ENCODE results near the gene ZNF26. TPM values are rescaled to one million over a fixed set of nuclear protein-coding genes. Genes with fewer than 3 reads are reported as not detected.

Gene ZNF26, protein sequence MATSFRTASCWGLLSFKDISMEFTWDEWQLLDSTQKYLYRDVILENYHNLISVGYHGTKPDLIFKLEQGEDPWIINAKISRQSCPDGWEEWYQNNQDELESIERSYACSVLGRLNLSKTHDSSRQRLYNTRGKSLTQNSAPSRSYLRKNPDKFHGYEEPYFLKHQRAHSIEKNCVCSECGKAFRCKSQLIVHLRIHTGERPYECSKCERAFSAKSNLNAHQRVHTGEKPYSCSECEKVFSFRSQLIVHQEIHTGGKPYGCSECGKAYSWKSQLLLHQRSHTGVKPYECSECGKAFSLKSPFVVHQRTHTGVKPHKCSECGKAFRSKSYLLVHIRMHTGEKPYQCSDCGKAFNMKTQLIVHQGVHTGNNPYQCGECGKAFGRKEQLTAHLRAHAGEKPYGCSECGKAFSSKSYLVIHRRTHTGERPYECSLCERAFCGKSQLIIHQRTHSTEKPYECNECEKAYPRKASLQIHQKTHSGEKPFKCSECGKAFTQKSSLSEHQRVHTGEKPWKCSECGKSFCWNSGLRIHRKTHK
- total RNA-seq = 10 to 100 TPM; 20.3 to 21.8 TPM

DNA sequence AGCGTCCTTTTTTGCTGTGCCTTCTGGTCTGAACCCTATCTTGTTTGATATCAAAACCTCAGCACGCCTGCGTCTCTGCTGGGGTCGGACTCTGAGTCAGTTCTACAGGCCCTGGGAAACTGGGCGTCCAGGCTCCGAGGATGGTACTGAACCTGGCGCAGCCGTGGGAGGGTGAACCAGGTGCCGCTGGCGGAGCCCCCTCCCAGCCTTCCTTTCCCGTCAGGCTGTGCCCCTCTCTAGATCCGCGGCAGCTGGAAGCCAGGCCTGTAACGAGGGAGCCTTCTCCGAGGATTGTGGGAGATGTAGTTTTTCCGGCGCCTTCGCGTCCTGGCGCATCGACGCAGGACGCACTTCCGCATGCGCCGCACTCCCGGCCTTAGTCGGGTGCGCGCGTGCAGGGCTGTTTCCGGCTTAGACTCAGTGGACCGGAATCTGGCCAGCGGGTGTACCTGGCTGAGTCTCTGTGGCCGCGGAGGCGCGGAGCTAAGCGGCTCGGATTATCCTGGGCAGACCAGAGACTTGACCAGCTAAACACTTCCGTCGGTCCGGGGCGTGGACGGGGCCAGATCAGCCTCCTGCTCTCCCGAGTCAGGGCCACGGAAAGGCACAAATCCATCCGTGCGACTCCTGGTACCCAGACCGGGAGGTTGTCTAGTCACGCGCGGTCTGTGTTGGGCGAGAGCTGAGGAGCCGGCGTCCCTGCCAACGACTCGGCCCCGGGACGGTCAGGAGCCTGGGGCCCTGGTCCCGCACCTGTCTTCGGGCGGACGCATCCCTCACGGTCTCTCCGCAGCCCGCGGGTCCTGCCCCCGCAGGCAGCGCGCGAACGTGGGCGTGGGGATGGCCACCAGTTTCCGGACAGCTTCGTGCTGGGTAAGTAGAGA is at the start of gene ZNF26:
TSS of gene ZNF26 (plus strand) at position 367 of the 884 bp plus-strand sequence. CDS start at position 841, 474 bp downstream.

DNA sequence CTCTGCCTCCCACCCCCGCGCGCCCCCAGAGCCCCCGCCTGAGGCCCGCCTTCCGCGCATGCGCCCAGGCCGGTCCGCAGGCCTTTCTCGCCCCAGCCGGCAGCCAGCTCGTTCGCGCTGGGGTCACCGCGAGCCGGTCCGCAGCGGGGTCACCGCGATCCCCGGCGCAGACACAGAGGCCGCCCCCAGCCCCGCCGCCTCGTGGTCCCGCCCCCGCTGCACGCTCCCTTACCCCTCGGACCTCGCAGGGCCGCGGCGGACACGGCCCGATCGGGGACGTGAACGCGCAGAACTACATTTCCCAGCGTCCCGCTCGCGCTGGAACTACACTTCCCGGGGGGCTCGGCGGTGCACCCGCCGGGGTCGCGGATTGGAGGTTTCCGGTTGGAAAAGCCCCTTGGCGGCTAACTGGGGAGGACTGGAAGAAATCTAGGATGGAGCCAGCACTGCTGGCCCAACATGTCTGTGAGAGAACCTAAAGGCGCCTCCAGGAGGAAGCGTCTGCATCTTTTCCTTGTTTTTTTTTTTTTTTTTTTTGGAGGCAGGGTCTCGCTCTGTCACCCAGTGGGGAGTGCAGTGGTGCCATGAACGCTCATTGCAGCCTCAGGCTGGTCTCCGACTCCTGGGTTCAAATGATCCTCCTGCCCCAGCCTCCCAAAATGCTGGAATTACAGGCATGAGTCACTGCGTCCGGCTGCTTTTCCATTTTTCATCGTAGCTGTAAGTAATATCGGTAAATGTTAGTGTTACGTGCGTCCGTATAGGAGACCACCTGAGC is 30.0 kb upstream of the ZNF26 start, which contains the start of gene ZNF605:
TSS of gene ZNF605 (minus strand) at position 296 of the 778 bp plus-strand sequence. CDS start 10,671 bp downstream, outside the sequence.

DNA sequence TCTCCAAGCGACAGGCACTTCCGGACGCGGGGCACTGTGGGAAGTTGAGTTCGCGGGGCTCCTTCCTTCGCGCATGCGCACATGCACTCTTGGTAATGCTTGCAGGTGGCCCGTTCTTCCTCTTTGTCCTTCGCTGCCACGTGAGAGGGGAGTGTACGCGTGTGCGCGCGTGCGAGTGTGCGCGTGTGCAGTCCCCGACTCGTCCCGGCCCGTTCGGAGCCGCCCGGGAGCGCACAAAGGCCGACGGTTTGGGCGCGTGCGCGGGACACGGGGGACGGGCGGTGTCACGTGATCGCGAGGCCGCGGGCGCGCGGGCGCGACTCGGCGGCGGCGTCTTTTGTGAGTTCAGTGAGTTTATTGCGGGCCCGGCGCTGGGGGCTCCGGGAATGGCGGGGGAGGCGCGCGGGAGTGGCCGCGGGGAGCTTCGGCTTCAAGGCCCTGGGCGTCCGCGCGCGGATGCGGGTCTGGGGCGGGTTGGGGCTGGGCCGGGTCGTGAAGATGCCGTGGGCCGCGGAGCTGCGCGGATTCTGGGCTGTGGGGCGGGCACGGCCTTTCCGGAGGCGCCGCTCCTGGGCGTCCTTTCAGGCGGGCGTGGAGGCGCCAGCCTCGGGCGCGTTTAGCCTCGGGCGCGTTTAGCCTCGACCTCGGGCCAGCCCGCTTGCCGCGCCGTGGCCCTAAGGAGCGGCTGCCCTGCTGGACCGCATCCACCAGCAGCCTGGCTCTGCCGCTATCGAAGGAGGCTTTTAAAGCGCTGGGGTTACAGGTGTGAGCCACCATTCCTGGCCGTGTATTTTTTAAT is 51.2 kb downstream of the ZNF26 start, which contains the start of gene ZNF84:
TSS of gene ZNF84 (plus strand) at position 303 of the 799 bp plus-strand sequence. CDS start 3,959 bp downstream, outside the sequence.

Other genes starting within 250 kb of the ZNF26 start
- gene ANKLE2, start 224.5 kb upstream of the ZNF26 start, total RNA-seq = 10 to 100 TPM; 77.1 to 86.1 TPM
- 10 to 100 TPM; 51.1 to 52.2 TPM for gene GOLGA3, start 157.5 kb upstream of the ZNF26 start, total RNA-seq
- 10 to 100 TPM; 88.5 to 93.7 TPM for gene CHFR, start 98.8 kb upstream of the ZNF26 start, total RNA-seq
- gene ZNF605, start 30.1 kb upstream of the ZNF26 start, total RNA-seq = 10 to 100 TPM; 11.3 to 11.7 TPM
- 10 to 100 TPM; 25.8 TPM for gene ZNF84, start 51.1 kb downstream of the ZNF26 start, total RNA-seq
- gene ZNF140, start 94.6 kb downstream of the ZNF26 start, total RNA-seq = 10 to 100 TPM; 16.3 to 19.5 TPM
- 1 to 10 TPM; 3.0 to 3.4 TPM for gene ZNF891, start 143.9 kb downstream of the ZNF26 start, total RNA-seq
- gene ZNF10, start 144.3 kb downstream of the ZNF26 start, total RNA-seq = 1 to 10 TPM; 9.2 TPM
- 10 to 100 TPM; 19.6 to 20.8 TPM for gene ZNF268, start 195.1 kb downstream of the ZNF26 start, total RNA-seq
- not detected for gene ANHX, start 249.5 kb downstream of the ZNF26 start, total RNA-seq